Mesendoderm (in vitro differentiated cells): ENCODE measurements around the gene MPST.

Source experiments
- DNase-seq: peaks from one replicate; pipeline ENCODE4 v3.0.0; 2013
- H2AK5ac ChIP-seq: 2 replicates; pipeline ENCODE4 v1.6.1; 2013; ENCODE audit warnings: low read length, inconsistent platforms
- H2BK120ac ChIP-seq: 2 replicates; pipeline ENCODE4 v1.6.1; 2013; ENCODE audit warnings: low read depth, mild to moderate bottlenecking, low read length, moderate library complexity, mixed read lengths
- H2BK15ac ChIP-seq: replicated peaks from 2 replicates; pipeline ENCODE4 v1.6.1; 2013; ENCODE audit warnings: low read depth, mild to moderate bottlenecking, moderate library complexity
- H2BK5ac ChIP-seq: 2 replicates; pipeline ENCODE4 v1.6.1; 2013; ENCODE audit warnings: low read length, inconsistent platforms
- H3K18ac ChIP-seq: 2 replicates; pipeline ENCODE4 v1.6.1; 2013; ENCODE audit warnings: mild to moderate bottlenecking, low read length, mixed read lengths
- H3K23ac ChIP-seq: one replicate; pipeline ENCODE4 v1.6.1; 2013; ENCODE audit warnings: low read length
- H3K27ac ChIP-seq: 2 replicates; pipeline ENCODE4 v1.5.1; 2013; ENCODE audit warnings: low read depth, mild to moderate bottlenecking, inconsistent platforms, low read length, moderate library complexity
- H3K27me3 ChIP-seq: 2 replicates; pipeline ENCODE4 v1.6.1; 2013; ENCODE audit warnings: low read length, control low read depth, mild to moderate bottlenecking, inconsistent platforms; ENCODE audit not compliant: insufficient read depth, poor library complexity
- H3K36me3 ChIP-seq: 2 replicates; pipeline ENCODE4 v1.6.1; 2013; ENCODE audit warnings: low read length, inconsistent platforms; ENCODE audit not compliant: control insufficient read depth, insufficient read depth
- H3K4ac ChIP-seq: one replicate; pipeline ENCODE4 v1.6.1; 2013; ENCODE audit warnings: low read depth, mild to moderate bottlenecking, low read length, moderate library complexity
- H3K4me1 ChIP-seq: 2 replicates; pipeline ENCODE4 v1.6.1; 2013; ENCODE audit warnings: low read depth, low read length, inconsistent platforms; ENCODE audit not compliant: control insufficient read depth
- H3K4me2 ChIP-seq: 2 replicates; pipeline ENCODE4 v1.6.1; 2013; ENCODE audit warnings: low read length
- H3K4me3 ChIP-seq: 2 replicates; pipeline ENCODE4 v1.5.1; 2013; ENCODE audit warnings: mild to moderate bottlenecking, low read length
- H3K56ac ChIP-seq: one replicate; pipeline ENCODE4 v1.6.1; 2013; ENCODE audit warnings: low read length
- H3K79me1 ChIP-seq: 2 replicates; pipeline ENCODE4 v1.6.1; 2013; ENCODE audit warnings: low read length, inconsistent platforms
- H3K79me2 ChIP-seq: 2 replicates; pipeline ENCODE4 v1.6.1; 2013; ENCODE audit warnings: mild to moderate bottlenecking, low read length; ENCODE audit not compliant: control insufficient read depth, insufficient read depth
- H3K9ac ChIP-seq: 2 replicates; pipeline ENCODE4 v1.6.1; 2013; ENCODE audit warnings: low read length, inconsistent platforms
- H4K5ac ChIP-seq: one replicate; pipeline ENCODE4 v1.6.1; 2013; ENCODE audit warnings: low read length
- H4K8ac ChIP-seq: one replicate; pipeline ENCODE4 v1.6.1; 2013; ENCODE audit warnings: low read depth, mild to moderate bottlenecking, control low read depth, low read length, moderate library complexity
- WGBS: extraction: QIAGEN DNeasy Blood & Tissue Kit; methylation state at CpG from one replicate; pipeline ENCODE4 v1.1.7; 2013; ENCODE audit warnings: low lambda C conversion rate, missing lambda C conversion rate; ENCODE audit not compliant: insufficient coverage; ENCODE audit errors: extremely low coverage; 5-methylcytosine and 5-hydroxymethylcytosine counted together

MPST gene

GRCh38 chr22:36998620-36999351 lies 20.8 kb upstream of the MPST start:
- no CpG with 5 or more reads among the region's 9 CpGs for WGBS
- Histone ChIP-seq H4K8ac (no peak overlapping the region), H4K5ac (no peak overlapping the region), H2BK120ac (no peak overlapping the region), H3K27ac (no peak overlapping the region), H3K27me3 (no peaks in the 10 kb centered on the region), H2BK5ac (no peak overlapping the region), H2BK15ac (no peak overlapping the region), H3K23ac (no peak overlapping the region), H3K36me3 (no peaks in the 10 kb centered on the region), H3K4me2 (no peak overlapping the region), H3K56ac (no peak overlapping the region), H2AK5ac (no peak overlapping the region), H3K79me2 (no peaks in the 10 kb centered on the region), H3K4me3 (no peak overlapping the region), H3K4ac (no peak overlapping the region), H3K79me1 (no peaks in the 10 kb centered on the region), H3K4me1 (peaks cover 2% of the 10 kb centered on the region), H3K18ac (no peak overlapping the region), H3K9ac (no peak overlapping the region)
- DNase-seq = peak; percentile 65

- H2AK5ac ChIP-seq = no peak overlapping the region
- H3K4me3 ChIP-seq = no peak overlapping the region
- H3K4me2 ChIP-seq = no peak overlapping the region
- no peaks in the 10 kb centered on the region for H3K36me3 ChIP-seq
- H3K4me1 ChIP-seq = peaks cover 2% of the 10 kb centered on the region
- H3K4ac ChIP-seq = no peak overlapping the region
- H3K27me3 ChIP-seq = no peaks in the 10 kb centered on the region
- no peak overlapping the region for H4K8ac ChIP-seq
- H3K79me1 ChIP-seq = no peaks in the 10 kb centered on the region
- no peak overlapping the region for H2BK15ac ChIP-seq
- peak; percentile 60 for DNase-seq
- no peak overlapping the region for H2BK120ac ChIP-seq
- no peak overlapping the region for H3K9ac ChIP-seq
- no CpG with 5 or more reads among the region's 4 CpGs for WGBS
- no peak overlapping the region for H4K5ac ChIP-seq
- H3K56ac ChIP-seq = no peak overlapping the region
- no peak overlapping the region for H3K23ac ChIP-seq
- H3K27ac ChIP-seq = no peak overlapping the region
- H3K79me2 ChIP-seq = no peaks in the 10 kb centered on the region
- H2BK5ac ChIP-seq = no peak overlapping the region
- no peak overlapping the region for H3K18ac ChIP-seq
Measured at GRCh38 chr22:36999463-36999862, 20.1 kb upstream of the MPST start.

- Histone ChIP-seq H3K27ac (no peak overlapping the region), H4K5ac (no peak overlapping the region), H3K4me2 (no peak overlapping the region), H3K27me3 (no peaks in the 10 kb centered on the region), H3K4me3 (no peak overlapping the region), H2AK5ac (no peak overlapping the region), H2BK120ac (no peak overlapping the region), H3K56ac (no peak overlapping the region), H3K79me2 (no peaks in the 10 kb centered on the region), H4K8ac (no peak overlapping the region), H2BK15ac (no peak overlapping the region), H3K4ac (no peak overlapping the region), H2BK5ac (no peak overlapping the region), H3K23ac (no peak overlapping the region), H3K79me1 (no peaks in the 10 kb centered on the region), H3K18ac (no peak overlapping the region), H3K9ac (no peak overlapping the region), H3K4me1 (peaks cover 2% of the 10 kb centered on the region), H3K36me3 (no peaks in the 10 kb centered on the region)
- no peak for DNase-seq
- WGBS = no CpG with 5 or more reads among the region's 11 CpGs
Measured at GRCh38 chr22:37000676-37001534, 18.6 kb upstream of the MPST start.

- Histone ChIP-seq H2BK5ac (no peak overlapping the region), H3K36me3 (no peaks in the 10 kb centered on the region), H4K5ac (no peak overlapping the region), H3K4me2 (no peak overlapping the region), H3K79me1 (no peaks in the 10 kb centered on the region), H2BK15ac (no peak overlapping the region), H3K9ac (no peak overlapping the region), H3K27ac (no peak overlapping the region), H2AK5ac (no peak overlapping the region), H3K27me3 (no peaks in the 10 kb centered on the region), H3K79me2 (no peaks in the 10 kb centered on the region), H3K18ac (no peak overlapping the region), H3K4me1 (peaks cover 2% of the 10 kb centered on the region), H3K4me3 (no peak overlapping the region), H3K23ac (no peak overlapping the region), H3K4ac (no peak overlapping the region), H3K56ac (no peak overlapping the region), H4K8ac (no peak overlapping the region), H2BK120ac (no peak overlapping the region)
- no peak for DNase-seq
- WGBS = no CpG with 5 or more reads among the region's 12 CpGs
Measured at GRCh38 chr22:37001826-37002225, 17.7 kb upstream of the MPST start.

- Histone ChIP-seq H3K4me1 (peaks cover 2% of the 10 kb centered on the region), H3K9ac (no peak overlapping the region), H3K18ac (no peak overlapping the region), H3K56ac (peak overlapping the region; percentile 28), H3K4me3 (no peak overlapping the region), H3K36me3 (no peaks in the 10 kb centered on the region), H4K8ac (no peak overlapping the region), H4K5ac (no peak overlapping the region), H3K79me2 (no peaks in the 10 kb centered on the region), H2AK5ac (no peak overlapping the region), H2BK15ac (no peak overlapping the region), H2BK5ac (no peak overlapping the region), H3K23ac (no peak overlapping the region), H3K4ac (no peak overlapping the region), H3K4me2 (no peak overlapping the region), H3K79me1 (no peaks in the 10 kb centered on the region), H2BK120ac (no peak overlapping the region), H3K27ac (no peak overlapping the region), H3K27me3 (no peaks in the 10 kb centered on the region)
- WGBS = no CpG with 5 or more reads among the region's 7 CpGs
- no peak for DNase-seq
Measured at GRCh38 chr22:37002633-37003032, 16.9 kb upstream of the MPST start.
